Peyer's patch (tissue), 4 donors: ENCODE data around the gene FKBP15.

ENCODE experiments used
- CTCF ChIP-seq, 6 experiments: fragments of 450-650 bp in 4 of 6; fragments of 200-600 bp in 2 of 6; sonication (generic) in 1 of 6; IDR thresholded peaks; one replicate each; pipeline ENCODE4 v1.5.1; 2017 to 2019; ENCODE audit warnings: antibody characterized with exemption in 6 of 6, mild to moderate bottlenecking in 3 of 6, moderate library complexity in 1 of 6
- POLR2A ChIP-seq, 2 donors: fragments of 450-650 bp; IDR thresholded peaks; one replicate each; pipeline ENCODE4 v1.5.1; 2017; ENCODE audit warnings: antibody characterized with exemption in 2 of 2, mild to moderate bottlenecking in 2 of 2, moderate library complexity in 2 of 2

- TF ChIP-seq CTCF (IDR thresholded peaks at IDR 0.05) = no peak
- TF ChIP-seq POLR2A (IDR thresholded peaks at IDR 0.05) = no peak
Measured at GRCh38 chr9:113184539-113184938, 36.5 kb downstream of the FKBP15 start.
